OCI-LY3 (cell line): ENCODE data around the gene ADCY4.

Experiments
- EZH2phosphoT487 ChIP-seq: fragments of 200-600 bp; shearing (Covaris generic); IDR thresholded peaks from 2 replicates; pipeline ENCODE4 v1.6.1; 2018; ENCODE audit warnings: antibody characterized with exemption, mixed run types, low read depth
- TF ChIP-seq, protein P1 (sequence below): fragments of 200-600, 300-600 bp; sonication (generic); IDR thresholded peaks from 2 replicates; pipeline ENCODE4 v1.5.1; 2014; ENCODE audit warnings: antibody characterized with exemption, low read length, low read depth

DNA sequence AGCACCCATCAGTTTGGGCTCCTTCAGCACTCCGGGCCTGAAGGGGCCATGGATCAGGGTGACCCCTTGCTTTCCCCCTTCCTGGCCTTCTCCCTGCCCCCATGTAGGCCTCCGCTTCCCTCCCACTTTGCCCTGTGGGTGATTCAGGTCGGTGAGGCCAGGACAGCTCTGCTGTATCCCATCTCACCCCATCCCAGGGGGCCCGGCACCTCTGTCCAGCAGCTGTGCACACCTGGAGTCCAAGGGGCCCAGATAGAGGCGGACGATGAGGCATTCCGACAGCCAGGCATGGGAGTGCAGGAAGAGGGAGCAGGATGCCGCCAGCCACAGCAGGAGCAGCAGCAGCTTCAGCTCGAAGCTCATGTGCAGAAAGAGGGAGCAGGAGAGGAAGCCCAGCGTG, 12.2 kb downstream of the ADCY4 start:
- TF ChIP-seq, protein P1, sequence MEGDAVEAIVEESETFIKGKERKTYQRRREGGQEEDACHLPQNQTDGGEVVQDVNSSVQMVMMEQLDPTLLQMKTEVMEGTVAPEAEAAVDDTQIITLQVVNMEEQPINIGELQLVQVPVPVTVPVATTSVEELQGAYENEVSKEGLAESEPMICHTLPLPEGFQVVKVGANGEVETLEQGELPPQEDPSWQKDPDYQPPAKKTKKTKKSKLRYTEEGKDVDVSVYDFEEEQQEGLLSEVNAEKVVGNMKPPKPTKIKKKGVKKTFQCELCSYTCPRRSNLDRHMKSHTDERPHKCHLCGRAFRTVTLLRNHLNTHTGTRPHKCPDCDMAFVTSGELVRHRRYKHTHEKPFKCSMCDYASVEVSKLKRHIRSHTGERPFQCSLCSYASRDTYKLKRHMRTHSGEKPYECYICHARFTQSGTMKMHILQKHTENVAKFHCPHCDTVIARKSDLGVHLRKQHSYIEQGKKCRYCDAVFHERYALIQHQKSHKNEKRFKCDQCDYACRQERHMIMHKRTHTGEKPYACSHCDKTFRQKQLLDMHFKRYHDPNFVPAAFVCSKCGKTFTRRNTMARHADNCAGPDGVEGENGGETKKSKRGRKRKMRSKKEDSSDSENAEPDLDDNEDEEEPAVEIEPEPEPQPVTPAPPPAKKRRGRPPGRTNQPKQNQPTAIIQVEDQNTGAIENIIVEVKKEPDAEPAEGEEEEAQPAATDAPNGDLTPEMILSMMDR, result no peak
- TF ChIP-seq EZH2phosphoT487, result no peak
